CD14-positive monocyte (primary cell): Measurements from ENCODE around the gene ZNF583. TPM values are rescaled to one million over a fixed set of nuclear protein-coding genes. Genes with fewer than 3 reads are reported as not detected.

ENCODE experiments used
- DNase-seq, 3 donors: peaks; one replicate each; pipeline ENCODE4 v3.0.0-alpha.2; 2011 to 2022
- H2AFZ ChIP-seq: 2 replicates; pipeline ENCODE4 v1.6.0; 2012; ENCODE audit warnings: mild to moderate bottlenecking, low read depth, low read length, inconsistent platforms; ENCODE audit not compliant: insufficient read depth, poor library complexity, severe bottlenecking
- H3K27ac ChIP-seq, 2 donors: 1 replicate in 1 of 2; 2 replicates in 1 of 2; pipeline ENCODE4 v1.5.1; 2012 to 2013; ENCODE audit warnings: low read length in 2 of 2, control low read depth in 1 of 2, inconsistent platforms in 1 of 2, low read depth in 1 of 2, mild to moderate bottlenecking in 1 of 2
- H3K27me3 ChIP-seq, 2 donors: one replicate each; pipeline versions ENCODE4 v1.6.0 to v1.6.1; 2011 to 2013; ENCODE audit warnings: low read length in 2 of 2; ENCODE audit not compliant: control insufficient read depth in 2 of 2, insufficient read depth in 2 of 2
- H3K36me3 ChIP-seq, 2 donors: replicated peaks in 1 of 2; 1 replicate in 1 of 2; 2 replicates in 1 of 2; pipeline versions ENCODE4 v1.5.1 to v1.6.1; 2012 to 2013; ENCODE audit warnings: low read length in 2 of 2, control low read depth in 1 of 2, inconsistent platforms in 1 of 2, mild to moderate bottlenecking in 1 of 2; ENCODE audit not compliant: insufficient read depth in 2 of 2, control insufficient read depth in 1 of 2
- H3K4me1 ChIP-seq, 2 donors: 1 replicate in 1 of 2; 2 replicates in 1 of 2; pipeline versions ENCODE4 v1.5.1 to v1.6.1; 2012 to 2013; ENCODE audit warnings: low read length in 2 of 2, control low read depth in 1 of 2, inconsistent platforms in 1 of 2, mild to moderate bottlenecking in 1 of 2, moderate library complexity in 1 of 2; ENCODE audit not compliant: insufficient read depth in 2 of 2, control insufficient read depth in 1 of 2
- H3K4me2 ChIP-seq: replicated peaks from 2 replicates; pipeline ENCODE3; 2012; ENCODE audit warnings: low read length, moderate library complexity, mild to moderate bottlenecking; ENCODE audit not compliant: poor library complexity, severe bottlenecking; ENCODE audit errors: extremely low read depth
- H3K4me3 ChIP-seq, 3 experiments: fragments of 200-600 bp in 1 of 3; sonication (generic) in 1 of 3; replicated peaks in 1 of 3; 1 replicate in 2 of 3; 2 replicates in 1 of 3; pipeline ENCODE4 v1.5.1; 2011 to 2013; ENCODE audit warnings: low read length in 3 of 3, mild to moderate bottlenecking in 3 of 3, control low read depth in 2 of 3, low read depth in 2 of 3, inconsistent platforms in 1 of 3, moderate library complexity in 1 of 3
- H3K79me2 ChIP-seq: 2 replicates; pipeline ENCODE4 v1.6.0; 2012; ENCODE audit warnings: mild to moderate bottlenecking, control low read depth, inconsistent platforms, low read length, moderate library complexity; ENCODE audit not compliant: insufficient read depth
- H3K9ac ChIP-seq: 2 replicates; pipeline ENCODE4 v1.6.0; 2017; ENCODE audit warnings: low read length, mild to moderate bottlenecking; ENCODE audit not compliant: insufficient read depth, poor library complexity, severe bottlenecking
- H3K9me3 ChIP-seq, 2 donors: replicated peaks in 1 of 2; 1 replicate in 1 of 2; 2 replicates in 1 of 2; pipeline versions ENCODE4 v1.5.1 to v1.6.1; 2012 to 2013; ENCODE audit warnings: low read length in 2 of 2, control low read depth in 1 of 2; ENCODE audit not compliant: control insufficient read depth in 1 of 2, insufficient read depth in 1 of 2
- H4K20me1 ChIP-seq: 2 replicates; pipeline ENCODE4 v1.6.0; 2012; ENCODE audit warnings: mild to moderate bottlenecking, low read length, control low read depth, moderate library complexity; ENCODE audit not compliant: insufficient read depth
- H3K27ac Mint-ChIP-seq, 7 donors: one replicate each; pipeline ENCODE4 v1.8.0; 2020; ENCODE audit warnings: mild to moderate bottlenecking in 7 of 7, mixed read lengths in 7 of 7, moderate library complexity in 6 of 7, inconsistent platforms in 2 of 7
- H3K27me3 Mint-ChIP-seq, 3 donors: one replicate each; pipeline ENCODE4 v1.8.0; 2021 to 2022; ENCODE audit warnings: low read depth in 3 of 3, mild to moderate bottlenecking in 3 of 3, mixed read lengths in 3 of 3, moderate library complexity in 3 of 3, inconsistent platforms in 1 of 3
- H3K36me3 Mint-ChIP-seq, 2 donors: one replicate each; pipeline ENCODE4 v1.8.0; 2020; ENCODE audit warnings: mixed read lengths in 2 of 2, inconsistent platforms in 1 of 2, mild to moderate bottlenecking in 1 of 2
- H3K4me1 Mint-ChIP-seq: one replicate; pipeline ENCODE4 v1.8.0; 2020; ENCODE audit warnings: mild to moderate bottlenecking, mixed read lengths
- H3K4me3 Mint-ChIP-seq, 2 donors: one replicate each; pipeline ENCODE4 v1.8.0; 2020; ENCODE audit warnings: mild to moderate bottlenecking in 2 of 2, mixed read lengths in 2 of 2, moderate library complexity in 1 of 2
- H3K9me3 Mint-ChIP-seq, 7 donors: one replicate each; pipeline ENCODE4 v1.8.0; 2020 to 2022; ENCODE audit warnings: mixed read lengths in 7 of 7, mild to moderate bottlenecking in 6 of 7, moderate library complexity in 6 of 7, inconsistent platforms in 2 of 7
- CTCF ChIP-seq: fragments of 200-600 bp; IDR thresholded peaks from one replicate; pipeline ENCODE4 v1.8.0; 2022; ENCODE audit warnings: antibody characterized with exemption, mild to moderate bottlenecking
- WGBS: methylation state at CpG from one replicate; pipeline ENCODE4 v1.1.5; 2013; ENCODE audit warnings: missing lambda C conversion rate; ENCODE audit not compliant: insufficient coverage; 5-methylcytosine and 5-hydroxymethylcytosine counted together
- intact Hi-C, 2 donors: fragments of 100-400 bp; cut with micrococcal nuclease; formaldehyde crosslinking; loops; one replicate each; pipeline versions ENCODE4 v1.15.0 to v1.15.1; 2023
- polyA plus RNA-seq, 3 donors: library from polyadenylated mRNA; depleted of rRNA in 1 of 3; unstranded in 2 of 3; stranded (reverse) in 1 of 3; fragments of 300-500 nt in 2 of 3; fragments of >200 nt in 1 of 3; fragmentation: Illumina TruSeq in 2 of 3; gene quantifications; 1 replicate in 2 of 3; 2 replicates in 1 of 3; pipeline ENCODE4 v1.2.3, GENCODE V29; 2012 to 2021

Gene ZNF583
- polyA plus RNA-seq, 3 donors = 1.3 to 6.6 (median 4.0) TPM

GRCh38 chr19:56367829-56368711 is 36.1 kb upstream of the ZNF583 start:
- H3K36me3 Mint-ChIP-seq = peaks cover 17 to 23% of the 10 kb centered on the region in 2 donors
- peak overlapping the region; percentile 93 for H2AFZ ChIP-seq
- intact Hi-C loops = no loop called here
- H3K9me3 ChIP-seq = peaks cover 31 to 63% of the 10 kb centered on the region in 2 donors
- H3K4me2 ChIP-seq = peak overlapping the region; percentile 93
- no peaks in the 10 kb centered on the region for H3K27me3 ChIP-seq
- no peak for TF ChIP-seq CTCF
- H3K4me1 ChIP-seq = peaks cover 10 to 19% of the 10 kb centered on the region in 2 donors
- no peaks in the 10 kb centered on the region for H3K79me2 ChIP-seq
- H3K9me3 Mint-ChIP-seq = peaks cover 35 to 58% (median 44%) of the 10 kb centered on the region in 7 donors
- H3K4me1 Mint-ChIP-seq = peaks cover 17% of the 10 kb centered on the region
- peaks cover 0 to 5% (median 3%) of the 10 kb centered on the region in 3 donors for H3K27me3 Mint-ChIP-seq
- peak overlapping the region; percentile 37 to 88 (median 76) for H3K27ac Mint-ChIP-seq
- H4K20me1 ChIP-seq = no peaks in the 10 kb centered on the region
- peak overlapping the region; percentile 93 to 97 for H3K4me3 Mint-ChIP-seq
- DNase-seq = peak; percentile 77 to 85 (median 77)
- H3K27ac ChIP-seq = peak overlapping the region; percentile 56 to 74
- H3K36me3 ChIP-seq = peaks cover 0 to 32% of the 10 kb centered on the region in 2 donors
- H3K4me3 ChIP-seq = peak overlapping the region; percentile 43 to 87 (median 63)
- peak overlapping the region; percentile 69 for H3K9ac ChIP-seq
- 7% methylated on average over 64 of the region's 65 CpGs for WGBS

- Mint-ChIP-seq H3K27me3 (peaks cover 0 to 5% (median 3%) of the 10 kb centered on the region in 3 donors), H3K4me1 (peaks cover 17% of the 10 kb centered on the region), H3K36me3 (peaks cover 37 to 43% of the 10 kb centered on the region in 2 donors), H3K9me3 (peaks cover 45 to 65% (median 59%) of the 10 kb centered on the region in 7 donors), H3K27ac (no peak overlapping the region), H3K4me3 (no peak overlapping the region)
- Histone ChIP-seq H3K4me1 (peaks cover 10 to 19% of the 10 kb centered on the region in 2 donors), H3K4me3 (no peak overlapping the region), H4K20me1 (no peaks in the 10 kb centered on the region), H2AFZ (no peak overlapping the region), H3K36me3 (peaks cover 20 to 52% of the 10 kb centered on the region in 2 donors), H3K27me3 (no peaks in the 10 kb centered on the region), H3K79me2 (no peaks in the 10 kb centered on the region), H3K9me3 (peaks cover 39 to 63% of the 10 kb centered on the region in 2 donors), H3K9ac (no peak overlapping the region), H3K4me2 (no peak overlapping the region), H3K27ac (no peak overlapping the region)
- intact Hi-C loops = no loop called here
- TF ChIP-seq CTCF = no peak
- WGBS = no CpG with 5 or more reads among the region's 3 CpGs
- no peak for DNase-seq
Measured at GRCh38 chr19:56369886-56370676, 34.1 kb upstream of the ZNF583 start.
